HL-60/S4 (cell line): ENCODE measurements around the gene PLEKHA6.
"Not testable (repeated sequence)": the region's sequence is repeated elsewhere in the genome, so short reads cannot be mapped to it uniquely, and the experiment has no call there.

ENCODE experiments used
- in situ Hi-C: fragments of 300-500 bp; cut with MboI; formaldehyde crosslinking; loops from 2 replicates; pipeline ENCODE4 v1.14.3; 2022; ENCODE audit warnings: low sequenced_read_pairs

PLEKHA6 gene

DNA sequence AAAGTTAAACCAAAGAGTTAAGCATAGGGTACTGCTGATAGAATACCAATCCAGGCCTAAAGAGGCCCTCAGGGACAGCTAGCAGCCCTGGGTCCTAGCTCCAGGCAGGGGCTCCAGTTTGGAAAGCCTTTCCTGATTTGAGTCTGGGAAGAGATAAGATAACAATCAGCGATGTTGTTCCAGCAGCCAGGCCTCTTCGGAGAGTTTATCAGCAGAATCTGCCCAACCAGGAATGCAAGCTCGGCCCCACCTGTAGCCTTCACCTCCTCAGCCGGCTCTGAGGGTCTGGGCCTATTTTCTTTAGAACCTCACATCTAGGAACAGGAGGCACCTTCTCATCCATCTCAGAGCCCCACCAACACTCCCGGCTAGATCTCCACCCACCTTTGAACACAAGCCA is 42.6 kb downstream of the PLEKHA6 start:
- in situ Hi-C loops, result no loop called here

DNA sequence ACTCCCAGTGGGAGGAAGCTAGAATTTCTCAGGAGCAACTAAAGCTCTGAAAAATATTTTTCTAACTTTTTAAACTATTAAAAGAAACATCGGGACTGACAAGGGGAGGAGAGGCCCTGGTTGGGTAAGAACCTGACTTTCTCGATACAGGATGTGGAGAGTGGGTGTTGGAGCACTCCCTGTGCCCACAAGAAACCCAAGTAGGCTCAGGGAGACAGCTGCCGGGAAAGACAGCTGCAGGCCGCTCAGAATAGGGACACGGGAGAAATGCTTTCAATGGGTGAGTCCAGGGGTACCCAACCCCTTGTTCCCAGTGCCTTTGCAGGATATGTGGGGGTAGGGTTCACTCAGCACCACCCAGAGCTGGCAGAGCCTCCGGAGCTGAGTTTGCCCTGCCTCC is 43.6 kb downstream of the PLEKHA6 start:
- in situ Hi-C loops, result no loop called here

GRCh38 chr1:204314893-204315658 is 44.7 kb downstream of the PLEKHA6 start:
- in situ Hi-C loops, result no loop called here

DNA sequence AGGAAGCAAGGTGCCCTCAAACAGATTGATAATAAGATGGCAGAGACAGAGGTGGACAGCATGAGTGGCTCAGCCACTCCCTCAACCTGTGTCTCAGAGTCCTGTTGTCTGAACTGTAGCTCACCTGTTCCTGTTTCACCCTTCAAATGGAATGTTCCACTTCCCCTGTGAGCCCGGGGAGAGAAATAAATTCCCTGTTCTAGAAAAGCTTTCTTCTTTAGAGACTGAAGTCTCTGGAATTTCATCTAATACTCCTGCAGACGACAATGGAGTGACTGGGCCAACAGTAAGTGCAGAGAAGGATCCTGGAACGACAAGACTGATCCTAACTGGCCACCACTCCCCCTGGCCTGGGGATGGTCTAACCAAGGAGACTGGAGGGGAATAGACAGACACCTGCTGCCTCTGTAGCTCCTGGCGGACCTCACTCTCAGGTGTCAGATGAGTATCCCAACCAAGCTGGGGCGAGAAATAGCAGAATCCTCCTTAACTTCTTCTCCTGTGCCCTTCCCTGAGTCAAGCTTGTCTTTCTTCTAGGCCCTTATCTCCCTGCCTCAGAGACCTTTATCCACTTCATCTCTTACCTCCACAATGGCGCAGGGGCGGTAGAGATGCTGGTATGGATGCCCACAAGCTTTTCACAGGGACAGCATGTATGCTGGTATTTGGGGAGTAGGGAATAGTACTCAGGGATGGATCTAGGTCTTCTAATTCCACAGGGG is 45.4 kb downstream of the PLEKHA6 start:
- in situ Hi-C loops, result no loop called here

DNA sequence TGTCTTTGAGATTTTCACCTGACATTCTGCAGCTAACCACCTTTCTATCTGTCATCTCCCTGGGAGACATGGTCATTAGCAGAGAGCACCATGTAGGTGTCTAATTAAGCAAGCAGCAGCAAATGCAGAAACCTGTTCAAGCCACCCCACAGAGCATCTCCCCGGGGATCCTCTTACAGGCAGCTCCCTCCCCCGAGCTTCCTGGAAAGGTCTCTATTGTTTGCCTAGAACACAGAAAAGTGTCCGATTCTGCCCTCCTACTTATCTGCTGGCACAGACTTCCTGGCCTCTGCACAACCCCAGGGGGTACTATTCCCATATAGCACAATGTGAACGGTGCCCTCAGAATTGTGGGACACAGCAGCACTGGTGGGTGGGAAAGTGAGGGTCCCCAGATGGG is 46.1 kb downstream of the PLEKHA6 start:
- in situ Hi-C loops, result no loop called here

- in situ Hi-C loops, result not testable (repeated sequence)
Measured at GRCh38 chr1:204310970-204311369, 48.8 kb downstream of the PLEKHA6 start.

DNA sequence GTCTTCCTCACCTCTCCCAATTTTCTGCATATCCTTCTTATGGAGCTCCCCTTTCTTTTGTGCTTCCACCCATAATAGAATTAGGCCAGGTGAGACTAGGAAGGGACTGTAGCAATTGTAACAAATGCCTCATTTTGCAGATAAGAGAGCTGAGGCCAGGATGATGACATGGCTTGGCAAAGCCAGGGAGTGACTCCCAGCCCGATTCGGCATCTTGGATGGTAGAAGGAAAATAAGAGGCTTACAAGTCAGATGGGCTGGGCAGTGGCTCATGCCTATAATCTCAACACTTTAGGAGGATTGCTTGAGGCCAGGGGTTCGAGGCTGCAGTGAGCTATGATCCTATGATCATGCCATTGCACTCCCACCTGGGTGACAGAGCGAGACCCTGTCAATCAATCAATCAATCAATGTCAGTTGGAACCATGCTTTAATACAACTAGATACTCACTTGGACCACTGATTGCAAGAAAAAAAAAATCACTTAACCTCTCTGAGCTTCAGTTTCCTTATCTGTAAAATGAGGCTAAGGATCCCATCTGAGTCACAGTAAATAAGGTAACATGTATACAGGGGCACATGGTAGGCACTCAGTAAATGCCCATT is 51.6 kb downstream of the PLEKHA6 start:
- in situ Hi-C loops, result loop anchor here (10.0 kb wide), 2 partner anchors 1053 to 1273 kb away; no protein-coding TSS in a partner anchor

DNA sequence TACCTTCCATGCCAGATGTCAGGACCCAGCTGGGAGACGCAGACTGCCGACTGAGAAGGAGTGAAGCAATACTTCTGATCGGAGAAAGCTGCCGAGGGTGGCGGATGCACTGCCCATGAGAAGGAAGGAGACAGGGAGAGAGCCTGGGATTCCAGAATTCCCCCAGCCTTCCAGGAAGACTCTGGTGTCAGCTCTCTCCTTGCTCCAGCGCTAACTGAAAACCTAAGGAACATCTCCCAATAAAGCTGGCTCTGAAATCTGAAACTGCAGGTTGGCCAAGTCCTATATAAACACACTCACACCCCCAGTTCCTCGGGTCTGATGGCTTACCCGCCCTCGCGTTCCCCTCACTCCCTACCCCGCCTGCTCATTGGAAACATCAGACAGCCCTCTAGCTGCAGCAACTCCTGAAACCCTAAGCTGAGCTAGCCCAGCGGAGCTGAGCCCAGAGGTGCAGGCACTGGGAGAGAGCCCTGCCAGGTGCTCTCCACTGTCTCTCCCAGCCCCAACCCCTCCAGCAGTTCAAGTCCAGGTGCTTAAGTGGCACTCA is 52.3 kb downstream of the PLEKHA6 start:
- in situ Hi-C loops, result loop anchor here (10.0 kb wide), 2 partner anchors 1053 to 1273 kb away; no protein-coding TSS in a partner anchor

DNA sequence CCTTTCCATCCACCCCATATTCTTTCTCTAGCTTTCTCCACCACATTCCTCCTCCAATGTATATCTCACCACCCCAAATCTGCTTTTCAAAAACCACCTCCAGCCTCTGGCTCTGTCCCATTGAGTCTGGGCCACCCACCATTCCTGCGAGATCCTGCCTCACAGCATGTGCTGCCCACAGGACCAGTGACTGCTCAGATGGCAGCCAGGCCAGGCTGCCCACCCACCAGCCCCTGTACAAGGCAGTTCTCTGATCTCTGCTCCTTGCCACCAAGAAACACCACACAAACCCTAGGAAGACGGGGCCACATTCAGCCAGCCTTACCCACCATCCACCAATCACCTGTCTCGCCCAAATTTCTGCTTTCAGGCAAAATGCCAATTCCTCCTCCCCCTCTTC is 53.7 kb downstream of the PLEKHA6 start:
- in situ Hi-C loops, result loop anchor here (10.0 kb wide), 2 partner anchors 1051 to 1271 kb away; no protein-coding TSS in a partner anchor

GRCh38 chr1:204304067-204304466 is 55.7 kb downstream of the PLEKHA6 start:
- in situ Hi-C loops, result loop anchor here (10.0 kb wide), 2 partner anchors 1049 to 1269 kb away; no protein-coding TSS in a partner anchor

DNA sequence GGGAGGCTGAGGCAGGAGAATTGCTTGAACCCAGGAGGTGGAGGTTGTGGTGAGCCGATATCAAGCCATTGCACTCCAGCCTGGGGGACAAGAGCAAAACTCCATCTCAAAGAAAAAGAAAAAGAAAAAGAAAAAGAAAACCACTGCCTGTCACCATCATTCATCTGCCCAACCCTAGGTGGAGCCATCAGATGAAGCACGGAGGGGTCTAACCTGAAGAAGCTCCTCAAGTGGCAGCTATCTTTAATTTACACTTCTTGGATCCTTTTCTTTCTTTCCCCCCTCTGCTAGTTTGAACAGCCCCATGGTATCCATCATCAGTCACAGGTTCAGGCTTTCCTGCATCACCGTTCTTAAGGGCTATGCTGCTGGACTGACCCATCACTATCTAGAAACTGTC is 57.0 kb downstream of the PLEKHA6 start:
- in situ Hi-C loops, result loop anchor here (10.0 kb wide), 2 partner anchors 1048 to 1268 kb away; no protein-coding TSS in a partner anchor

GRCh38 chr1:204301171-204301957 is 58.4 kb downstream of the PLEKHA6 start:
- in situ Hi-C loops, result loop anchor here (10.0 kb wide), 2 partner anchors 1047 to 1267 kb away; no protein-coding TSS in a partner anchor

DNA sequence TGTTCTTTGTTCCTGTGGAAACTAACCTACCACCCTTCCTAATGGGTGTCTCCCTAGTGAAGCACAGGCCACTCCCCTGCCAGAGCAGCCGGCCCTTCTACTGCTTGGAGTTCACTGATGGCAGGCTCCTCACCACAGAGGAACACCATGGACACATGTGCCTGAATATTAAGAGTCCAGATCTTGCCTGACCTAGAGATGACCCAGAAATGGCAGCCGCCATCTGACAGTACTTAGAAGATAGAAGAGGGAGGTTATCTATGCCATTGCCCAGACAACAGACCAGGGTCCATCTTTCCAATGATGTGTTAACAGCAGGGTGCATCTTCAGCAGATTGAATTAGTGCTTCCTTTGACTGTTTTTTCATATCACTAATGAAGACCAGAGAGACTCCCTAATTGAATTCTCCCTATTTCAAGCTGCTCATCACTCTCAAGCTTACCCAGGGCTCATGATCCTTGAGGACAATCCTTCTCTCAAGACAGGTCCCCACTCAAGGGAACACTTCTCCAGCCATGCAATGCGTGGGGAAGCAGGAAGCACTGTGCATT is 59.8 kb downstream of the PLEKHA6 start:
- in situ Hi-C loops, result loop anchor here (10.0 kb wide), 2 partner anchors 1045 to 1265 kb away; no protein-coding TSS in a partner anchor

- in situ Hi-C loops, result no loop called here
Measured at GRCh38 chr1:204296431-204296988, 63.2 kb downstream of the PLEKHA6 start.

DNA sequence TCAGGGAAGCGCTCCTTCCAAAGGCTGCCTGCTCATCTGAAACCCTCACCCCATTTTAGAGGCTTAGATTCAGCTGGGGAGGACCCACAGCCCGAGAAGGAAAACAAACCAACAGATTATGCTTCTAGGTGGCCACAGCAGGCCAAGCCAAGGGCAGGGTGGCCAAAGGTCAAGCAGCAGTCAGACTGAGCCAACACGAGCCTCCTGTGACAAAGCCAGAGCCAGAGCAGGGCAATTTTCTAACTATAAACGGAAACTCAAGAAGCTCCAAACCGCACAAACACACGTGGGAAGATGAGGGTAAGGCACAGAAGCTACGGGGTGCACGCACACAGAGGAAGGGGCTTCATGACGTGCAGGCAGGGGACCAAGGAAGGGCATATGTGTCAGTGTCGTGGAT is 64.1 kb downstream of the PLEKHA6 start:
- in situ Hi-C loops, result no loop called here

DNA sequence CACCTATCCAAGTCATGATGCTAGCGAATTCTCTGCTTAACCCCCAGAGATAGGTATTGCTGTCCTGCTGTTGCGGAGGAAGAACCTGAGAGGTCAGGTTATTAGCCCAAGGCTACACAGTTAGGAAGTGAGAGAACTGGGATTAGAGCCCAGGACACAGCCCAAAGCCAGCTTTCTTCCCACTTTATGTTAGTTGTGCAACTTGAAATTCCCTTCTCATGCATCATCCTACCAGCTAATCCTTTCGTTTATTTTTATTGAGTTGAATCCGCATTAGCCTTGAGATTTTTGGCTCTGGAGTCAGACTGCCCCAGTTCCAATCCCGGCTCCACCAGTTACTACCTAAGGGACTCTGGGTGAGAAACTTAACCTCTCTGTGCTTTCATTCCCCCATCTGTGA is 65.4 kb downstream of the PLEKHA6 start:
- in situ Hi-C loops, result no loop called here

DNA sequence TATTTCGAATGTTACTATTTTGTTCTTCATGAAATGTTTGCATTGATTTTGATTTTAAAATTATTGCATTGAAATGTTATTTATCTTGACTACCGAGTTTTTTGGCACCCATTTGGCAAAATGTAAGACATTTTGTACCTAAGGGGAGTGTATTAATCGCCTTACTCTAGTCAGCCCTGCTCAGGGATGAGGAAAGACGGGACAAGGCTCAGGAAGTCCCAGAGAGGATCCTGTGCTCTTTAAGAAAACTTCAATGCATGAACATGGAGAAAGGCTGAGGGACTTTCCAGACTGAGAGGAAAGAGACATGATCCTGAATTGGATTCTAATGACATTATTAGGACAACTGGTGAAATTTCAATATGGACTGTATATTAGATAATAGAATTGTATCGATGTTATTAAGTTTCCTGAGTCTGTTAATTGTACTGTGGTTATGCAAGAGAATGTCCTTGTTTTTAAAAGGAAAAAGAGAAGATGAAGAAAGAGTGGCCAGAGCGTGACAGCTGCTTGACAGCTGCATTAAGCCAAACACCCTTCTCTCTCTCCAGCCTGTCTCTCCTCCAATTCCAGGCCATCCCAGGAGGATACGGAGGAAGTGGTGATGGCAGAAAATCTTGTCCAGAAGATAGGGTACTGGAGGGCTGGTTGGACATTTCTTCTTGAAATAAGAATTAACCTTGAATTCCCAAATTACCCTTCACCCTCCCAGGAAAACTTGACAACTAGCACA is 66.0 kb downstream of the PLEKHA6 start:
- in situ Hi-C loops, result no loop called here

DNA sequence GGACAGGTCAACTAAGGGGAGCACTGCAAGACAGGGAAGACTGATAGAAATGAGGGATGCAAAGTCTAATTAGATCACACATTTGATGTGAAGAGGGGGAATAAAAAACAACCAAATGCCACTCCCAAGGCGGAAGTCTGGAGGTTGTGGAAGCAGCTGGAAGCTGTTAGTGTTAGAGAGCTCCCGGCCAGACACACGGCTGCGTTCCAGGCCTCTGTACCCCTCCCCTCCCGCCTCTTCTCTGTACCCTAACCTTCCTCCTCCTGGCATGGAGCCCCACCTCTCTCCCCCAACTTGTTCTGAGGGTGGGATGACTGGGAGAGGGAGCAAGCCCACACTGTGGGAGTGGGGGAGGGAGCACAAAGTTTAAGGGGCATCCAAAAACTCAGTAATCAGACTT is 67.0 kb downstream of the PLEKHA6 start:
- in situ Hi-C loops, result no loop called here

- in situ Hi-C loops, result no loop called here
Measured at GRCh38 chr1:204289280-204289679, 70.4 kb downstream of the PLEKHA6 start.
